Parietal lobe (tissue), 1 donor: ENCODE data around the gene TYSND1. TPM values are rescaled to one million over a fixed set of nuclear protein-coding genes. Genes with fewer than 3 reads are reported as not detected.

ENCODE experiments used
- total RNA-seq: library from RNA; depleted of rRNA; stranded (reverse); fragments of >200 nt; gene quantifications from one replicate; pipeline ENCODE4 v1.2.3, GENCODE V29; 2014

TYSND1 gene
- total RNA-seq = 11.6 TPM

GRCh38 chr10:70146489-70147258 lies at the start of gene TYSND1:
Gene TYSND1 (minus strand): TSS chr10:70146700. CDS start chr10:70146586, 114 bp downstream.

GRCh38 chr10:70132098-70133029 lies 14.1 kb downstream of the TYSND1 start, which contains the start of gene AIFM2:
Gene AIFM2 (minus strand): TSS chr10:70132825. CDS start chr10:70124084, 8,741 bp downstream.

Other genes with a start within 250 kb of the TYSND1 start
- gene MACROH2A2, start 93.9 kb downstream of the TYSND1 start, total RNA-seq = 34.7 TPM
- gene AIFM2, start 13.9 kb downstream of the TYSND1 start, total RNA-seq = 6.3 TPM
- 110 TPM for gene SAR1A, start 23.8 kb upstream of the TYSND1 start, total RNA-seq
- 245 TPM for gene PPA1, start 86.7 kb upstream of the TYSND1 start, total RNA-seq
- gene NPFFR1, start 137.3 kb upstream of the TYSND1 start, total RNA-seq = 1.3 TPM
- 20.0 TPM for gene LRRC20, start 235.9 kb upstream of the TYSND1 start, total RNA-seq